NB4 (cell line): Measurements from ENCODE around the gene CAMK2G.

Experiments used
- DNase-seq: peaks from one replicate; pipeline ENCODE4 v3.0.0; 2010; ENCODE audit warnings: low read depth
- H3K4me3 ChIP-seq: one replicate; pipeline ENCODE4 v1.5.1; 2011; ENCODE audit warnings: mild to moderate bottlenecking, low read depth, low read length, moderate library complexity
- CTCF ChIP-seq: IDR thresholded peaks from one replicate; pipeline ENCODE4 v1.5.1; 2012; ENCODE audit warnings: low read depth, low read length
- MAX ChIP-seq: IDR thresholded peaks from 2 replicates; pipeline ENCODE4 v1.6.1; 2011; ENCODE audit warnings: low read depth, low read length
- MYC ChIP-seq: IDR thresholded peaks from 2 replicates; pipeline ENCODE4 v1.6.1; 2011; ENCODE audit warnings: low read depth, low read length
- POLR2A ChIP-seq: IDR thresholded peaks from 2 replicates; pipeline ENCODE4 v1.6.1; 2011; ENCODE audit warnings: mild to moderate bottlenecking; ENCODE audit not compliant: insufficient read length; ENCODE audit errors: extremely low read depth

CAMK2G gene

GRCh38 chr10:73801253-73801590, 73.1 kb downstream of the CAMK2G start:
- TF ChIP-seq MYC (no peak), MAX (no peak), CTCF (no peak), POLR2A (no peak)
- DNase-seq: no peak
- no peak overlapping the region for H3K4me3 ChIP-seq

- no peak for DNase-seq
- no peak for TF ChIP-seq CTCF
- no peak for TF ChIP-seq POLR2A
- TF ChIP-seq MAX: no peak
- TF ChIP-seq MYC: no peak
- no peak overlapping the region for H3K4me3 ChIP-seq
Measured at GRCh38 chr10:73800560-73801252, 73.6 kb downstream of the CAMK2G start.

GRCh38 chr10:73799899-73800559, 74.3 kb downstream of the CAMK2G start:
- TF ChIP-seq POLR2A: no peak
- no peak for DNase-seq
- H3K4me3 ChIP-seq: no peak overlapping the region

GRCh38 chr10:73798927-73799560, 75.3 kb downstream of the CAMK2G start:
- no peak for DNase-seq
- no peak overlapping the region for H3K4me3 ChIP-seq
- TF ChIP-seq MYC (no peak), CTCF (no peak), MAX (no peak), POLR2A (no peak)

- no peak for DNase-seq
- TF ChIP-seq MYC (no peak), MAX (no peak), POLR2A (no peak), CTCF (no peak)
- H3K4me3 ChIP-seq: no peak overlapping the region
Measured at GRCh38 chr10:73798087-73798486, 76.3 kb downstream of the CAMK2G start.

- TF ChIP-seq MYC (no peak), MAX (no peak), CTCF (no peak), POLR2A (no peak)
- H3K4me3 ChIP-seq: no peak overlapping the region
- DNase-seq: no peak
Measured at GRCh38 chr10:73797324-73798025, 76.9 kb downstream of the CAMK2G start.
